WTC11 (cell line): ENCODE data around the gene RNF208.

Experiments used
- AFF4 ChIP-seq: sonication (generic); formaldehyde crosslinking; IDR thresholded peaks from 2 replicates; pipeline ENCODE4 v1.8.1; 2023; ENCODE audit warnings: mild to moderate bottlenecking, missing genetic modification reagents, borderline replicate concordance
- CTCF ChIP-seq: fragments of 200-600 bp; IDR thresholded peaks from 2 replicates; pipeline ENCODE4 v1.8.0; 2022; ENCODE audit warnings: antibody characterized with exemption
- MAX ChIP-seq: sonication (generic); formaldehyde crosslinking; IDR thresholded peaks from 2 replicates; pipeline ENCODE4 v1.8.0; 2022; ENCODE audit warnings: mild to moderate bottlenecking, missing genetic modification reagents
- NR2C2 ChIP-seq: sonication (generic); formaldehyde crosslinking; IDR thresholded peaks from 2 replicates; pipeline ENCODE4 v1.8.0; 2022; ENCODE audit warnings: mild to moderate bottlenecking, missing genetic modification reagents

GRCh38 chr9:137255448-137256114, 33.5 kb upstream of the RNF208 start:
- no peak for TF ChIP-seq CTCF
- TF ChIP-seq MAX (CRISPR knock-in tag), result no peak
- no peak for TF ChIP-seq NR2C2 (CRISPR knock-in tag)
- TF ChIP-seq AFF4, result no peak
